Muscle of leg (tissue), 16 donors: ENCODE data around the gene TBC1D1. TPM values are rescaled to one million over a fixed set of nuclear protein-coding genes. Genes with fewer than 3 reads are reported as not detected.

Source experiments
- DNase-seq: peaks from one replicate; pipeline ENCODE4 v3.0.0; 2013
- H3K27ac ChIP-seq: one replicate; pipeline ENCODE4 v1.5.1; 2013; ENCODE audit warnings: mild to moderate bottlenecking, low read length, control low read depth
- H3K27me3 ChIP-seq: one replicate; pipeline ENCODE4 v1.6.1; 2013; ENCODE audit warnings: low read length; ENCODE audit not compliant: control insufficient read depth, insufficient read depth
- H3K36me3 ChIP-seq: one replicate; pipeline ENCODE4 v1.6.1; 2013; ENCODE audit warnings: low read length; ENCODE audit not compliant: control insufficient read depth, insufficient read depth
- H3K4me1 ChIP-seq: one replicate; pipeline ENCODE4 v1.6.1; 2013; ENCODE audit warnings: low read length; ENCODE audit not compliant: control insufficient read depth, insufficient read depth
- H3K4me3 ChIP-seq: one replicate; pipeline ENCODE4 v1.5.1; 2013; ENCODE audit warnings: low read length, control low read depth
- H3K9me3 ChIP-seq: replicated peaks from 2 replicates; pipeline ENCODE4 v1.6.1; 2013; ENCODE audit warnings: low read depth, low read length; ENCODE audit not compliant: control insufficient read depth
- WGBS: methylation state at CpG from one replicate; pipeline ENCODE4 v1.1.5; 2013; ENCODE audit warnings: missing lambda C conversion rate; ENCODE audit not compliant: insufficient coverage; 5-methylcytosine and 5-hydroxymethylcytosine counted together
- long read RNA-seq, 11 donors: transcript quantifications; one replicate each; lab custom pipeline, GENCODE V29; 2026
- polyA plus RNA-seq, 8 donors: library from polyadenylated mRNA; unstranded; fragments of 120-200 nt; gene quantifications; one replicate each; pipeline versions ENCODE4 v1.2.1 to v1.2.3, GENCODE V29; 2013; ENCODE audit warnings: inconsistent platforms in 1 of 8, low replicate concordance in 1 of 8; ENCODE audit not compliant: insufficient read length in 8 of 8, insufficient read depth in 1 of 8
- total RNA-seq: library from RNA; stranded (reverse); fragments of 120-200 nt; gene quantifications from one replicate; pipeline ENCODE4 v1.2.4, GENCODE V29; 2013

Gene TBC1D1
- total RNA-seq (42.8 TPM), polyA plus RNA-seq (10 to 100 TPM; 38.0 to 85.3 (median 56.6) TPM)
- long read RNA-seq, donor 1, full-length matches to known transcripts, result 3 of 3 reads
- long read RNA-seq, donor 1, partial matches to known transcripts, result 0 of 3 reads
- long read RNA-seq, donor 1, other reads (novel, unspliced or antisense), result 0 of 3 reads
- long read RNA-seq, donor 2, result 0 reads
- long read RNA-seq, donor 3, partial matches to known transcripts, result 0 of 1 reads
- long read RNA-seq, donor 3, other reads (novel, unspliced or antisense), result 0 of 1 reads
- long read RNA-seq, donor 4, partial matches to known transcripts, result 0 of 2 reads
- long read RNA-seq, donor 4, other reads (novel, unspliced or antisense), result 0 of 2 reads
- long read RNA-seq, donor 5, partial matches to known transcripts, result 17 of 24 reads
- long read RNA-seq, donor 5, other reads (novel, unspliced or antisense), result 5 of 24 reads
- long read RNA-seq, donor 6, partial matches to known transcripts, result 0 of 1 reads
- long read RNA-seq, donor 6, other reads (novel, unspliced or antisense), result 0 of 1 reads
- long read RNA-seq, donor 7, partial matches to known transcripts, result 6 of 6 reads
- long read RNA-seq, donor 7, other reads (novel, unspliced or antisense), result 0 of 6 reads
- long read RNA-seq, donor 8, partial matches to known transcripts, result 0 of 1 reads
- long read RNA-seq, donor 8, other reads (novel, unspliced or antisense), result 0 of 1 reads
- long read RNA-seq, donor 9, partial matches to known transcripts, result 5 of 6 reads
- long read RNA-seq, donor 9, other reads (novel, unspliced or antisense), result 0 of 6 reads
- long read RNA-seq, donor 10, partial matches to known transcripts, result 0 of 1 reads
- long read RNA-seq, donor 10, other reads (novel, unspliced or antisense), result 0 of 1 reads
- long read RNA-seq, donor 11, partial matches to known transcripts, result 0 of 1 reads
- long read RNA-seq, donor 11, other reads (novel, unspliced or antisense), result 0 of 1 reads

- Histone ChIP-seq H3K27me3 (peaks cover 29% of the 10 kb centered on the region), H3K4me3 (peak within 1 kb of the TSS; percentile 64), H3K9me3 (no peaks in the 10 kb centered on the region), H3K36me3 (no peaks in the 10 kb centered on the region), H3K27ac (peak within 1 kb of the TSS; percentile 13), H3K4me1 (peaks cover 10% of the 10 kb centered on the region)
- peak; percentile 43 for DNase-seq
- WGBS, result under 1% methylated on average over 32 of the region's 43 CpGs
Measured at GRCh38 chr4:37890801-37891259, at the start of gene TBC1D1. TBC1D1 (plus strand) TSS chr4:37891084; CDS start chr4:37902096, 11,012 bp downstream.

GRCh38 chr4:37844204-37844603 lies 46.7 kb upstream of the TBC1D1 start:
- Histone ChIP-seq H3K9me3 (no peaks in the 10 kb centered on the region), H3K4me3 (no peak overlapping the region), H3K27ac (no peak overlapping the region), H3K36me3 (peaks cover 26% of the 10 kb centered on the region), H3K27me3 (no peaks in the 10 kb centered on the region), H3K4me1 (no peaks in the 10 kb centered on the region)
- DNase-seq, result no peak
- WGBS, result 89% methylated on average over 1 of the region's 5 CpGs

- WGBS, result 97% methylated on average over 3 of the region's 4 CpGs
- H3K36me3 ChIP-seq, result peaks cover 26% of the 10 kb centered on the region
- no peak overlapping the region for H3K4me3 ChIP-seq
- no peaks in the 10 kb centered on the region for H3K9me3 ChIP-seq
- no peaks in the 10 kb centered on the region for H3K27me3 ChIP-seq
- H3K27ac ChIP-seq, result no peak overlapping the region
- no peaks in the 10 kb centered on the region for H3K4me1 ChIP-seq
- no peak for DNase-seq
Measured at GRCh38 chr4:37845201-37845600, 45.7 kb upstream of the TBC1D1 start.

- Histone ChIP-seq H3K9me3 (no peaks in the 10 kb centered on the region), H3K27ac (no peak overlapping the region), H3K4me3 (no peak overlapping the region), H3K27me3 (no peaks in the 10 kb centered on the region), H3K36me3 (peaks cover 20% of the 10 kb centered on the region), H3K4me1 (no peaks in the 10 kb centered on the region)
- WGBS, result no CpG with 5 or more reads among the region's 5 CpGs
- DNase-seq, result peak; percentile 16
Measured at GRCh38 chr4:37847311-37847884, 43.5 kb upstream of the TBC1D1 start.

GRCh38 chr4:37852376-37852775 lies 38.5 kb upstream of the TBC1D1 start:
- Histone ChIP-seq H3K9me3 (no peaks in the 10 kb centered on the region), H3K27ac (no peak overlapping the region), H3K4me1 (no peaks in the 10 kb centered on the region), H3K27me3 (no peaks in the 10 kb centered on the region), H3K36me3 (peaks cover 13% of the 10 kb centered on the region), H3K4me3 (no peak overlapping the region)
- 88% methylated on average over 1 of the region's 2 CpGs for WGBS
- no peak for DNase-seq

- no peak overlapping the region for H3K4me3 ChIP-seq
- no CpG with 5 or more reads among the region's 4 CpGs for WGBS
- H3K27ac ChIP-seq, result no peak overlapping the region
- H3K4me1 ChIP-seq, result no peaks in the 10 kb centered on the region
- peaks cover 6% of the 10 kb centered on the region for H3K36me3 ChIP-seq
- DNase-seq, result no peak
- no peaks in the 10 kb centered on the region for H3K9me3 ChIP-seq
- no peaks in the 10 kb centered on the region for H3K27me3 ChIP-seq
Measured at GRCh38 chr4:37858112-37858511, 32.8 kb upstream of the TBC1D1 start.

GRCh38 chr4:37858872-37859271 lies 32.0 kb upstream of the TBC1D1 start:
- Histone ChIP-seq H3K27ac (no peak overlapping the region), H3K4me1 (no peaks in the 10 kb centered on the region), H3K27me3 (no peaks in the 10 kb centered on the region), H3K9me3 (no peaks in the 10 kb centered on the region), H3K36me3 (peaks cover 4% of the 10 kb centered on the region), H3K4me3 (no peak overlapping the region)
- DNase-seq, result no peak

- Histone ChIP-seq H3K27me3 (no peaks in the 10 kb centered on the region), H3K36me3 (peaks cover 3% of the 10 kb centered on the region), H3K27ac (no peak overlapping the region), H3K9me3 (no peaks in the 10 kb centered on the region), H3K4me1 (no peaks in the 10 kb centered on the region), H3K4me3 (no peak overlapping the region)
- DNase-seq, result no peak
- no CpG with 5 or more reads among the region's 1 CpG for WGBS
Measured at GRCh38 chr4:37860266-37860665, 30.6 kb upstream of the TBC1D1 start.

- Histone ChIP-seq H3K27me3 (no peaks in the 10 kb centered on the region), H3K36me3 (peaks cover 2% of the 10 kb centered on the region), H3K4me3 (no peak overlapping the region), H3K27ac (no peak overlapping the region), H3K9me3 (no peaks in the 10 kb centered on the region), H3K4me1 (peaks cover 3% of the 10 kb centered on the region)
- no CpG with 5 or more reads among the region's 4 CpGs for WGBS
- DNase-seq, result no peak
Measured at GRCh38 chr4:37862961-37863360, 27.9 kb upstream of the TBC1D1 start.

GRCh38 chr4:37864786-37865185 lies 26.1 kb upstream of the TBC1D1 start:
- 76% methylated on average over 3 of the region's 4 CpGs for WGBS
- peaks cover 3% of the 10 kb centered on the region for H3K4me1 ChIP-seq
- no peaks in the 10 kb centered on the region for H3K9me3 ChIP-seq
- H3K36me3 ChIP-seq, result peaks cover 2% of the 10 kb centered on the region
- peak; percentile 68 for DNase-seq
- no peaks in the 10 kb centered on the region for H3K27me3 ChIP-seq
- no peak overlapping the region for H3K4me3 ChIP-seq
- H3K27ac ChIP-seq, result no peak overlapping the region
